H1 (cell line): ENCODE data around the gene SMYD1. TPM values are rescaled to one million over a fixed set of nuclear protein-coding genes. Genes with fewer than 3 reads are reported as not detected.

Experiments
- CTCF ChIA-PET: fragments of 300-600 bp; sonication (Branson Sonifier 250); formaldehyde crosslinking; loops from one replicate; lab custom pipeline; 2021; ENCODE audit not compliant: partially characterized antibody; lab: Charles Lee
- POLR2A ChIA-PET: fragments of 300-600 bp; sonication (Branson Sonifier 250); formaldehyde crosslinking; loops from one replicate; lab custom pipeline; 2021; ENCODE audit warnings: inconsistent platforms; ENCODE audit not compliant: partially characterized antibody; lab: Charles Lee
- DNase-seq, 2 experiments: peaks; one replicate each; pipeline versions ENCODE4 v3.0.0 to v3.0.0-alpha.2; 2010 to 2022; ENCODE audit warnings: low spot score in 2 of 2, low read depth in 1 of 2, mixed read lengths in 1 of 2
- FAIRE-seq: peaks from 2 replicates; lab custom pipeline; 2011; peaks lifted over from hg19 to GRCh38; lab: Jason Lieb, UNC
- H2AFZ ChIP-seq: 2 replicates; pipeline ENCODE4 v1.8.1; 2012; ENCODE audit warnings: low read length, inconsistent platforms
- H2AK5ac ChIP-seq: 2 replicates; pipeline ENCODE4 v1.6.1; 2013; ENCODE audit warnings: low read depth, low read length
- H2BK120ac ChIP-seq: replicated peaks from 2 replicates; pipeline ENCODE3; 2013; ENCODE audit warnings: low read depth, low read length, inconsistent platforms
- H2BK12ac ChIP-seq: 2 replicates; pipeline ENCODE4 v1.6.1; 2013; ENCODE audit warnings: low read depth, low read length
- H2BK15ac ChIP-seq: 2 replicates; pipeline ENCODE4 v1.6.1; 2013; ENCODE audit warnings: low read length
- H2BK20ac ChIP-seq: 2 replicates; pipeline ENCODE4 v1.6.1; 2013; ENCODE audit warnings: low read length
- H2BK5ac ChIP-seq: 2 replicates; pipeline ENCODE4 v1.6.1; 2013; ENCODE audit warnings: low read depth, low read length
- H3K14ac ChIP-seq: 2 replicates; pipeline ENCODE4 v1.6.1; 2013; ENCODE audit warnings: inconsistent platforms; ENCODE audit not compliant: insufficient read length
- H3K18ac ChIP-seq: 2 replicates; pipeline ENCODE4 v1.6.1; 2013; ENCODE audit warnings: low read length; ENCODE audit errors: extremely low read depth
- H3K23ac ChIP-seq: 2 replicates; pipeline ENCODE4 v1.6.1; 2013; ENCODE audit warnings: inconsistent platforms; ENCODE audit not compliant: insufficient read length
- H3K23me2 ChIP-seq: 2 replicates; pipeline ENCODE4 v1.6.1; 2013; ENCODE audit warnings: low read depth, low read length
- H3K27ac ChIP-seq: 2 replicates; pipeline ENCODE4 v1.6.1; 2011; ENCODE audit warnings: low read depth, low read length, inconsistent platforms
- H3K27me3 ChIP-seq, 4 experiments: replicated peaks in 1 of 4; 1 replicate in 1 of 4; 2 replicates in 3 of 4; pipeline versions ENCODE4 v1.6.1 to v1.8.1; 2011 to 2013; ENCODE audit warnings: low read length in 3 of 4, mild to moderate bottlenecking in 3 of 4, inconsistent platforms in 2 of 4, mixed read lengths in 2 of 4, moderate library complexity in 1 of 4; ENCODE audit not compliant: control insufficient read depth in 3 of 4, insufficient read depth in 3 of 4; ENCODE audit errors: extremely low read depth in 1 of 4
- H3K36me3 ChIP-seq, 4 experiments: 2 replicates each; pipeline versions ENCODE4 v1.6.1 to v1.8.1; 2011 to 2013; ENCODE audit warnings: mild to moderate bottlenecking in 4 of 4, low read length in 3 of 4, moderate library complexity in 2 of 4, control low read depth in 1 of 4, inconsistent platforms in 1 of 4; ENCODE audit not compliant: insufficient read depth in 4 of 4, control insufficient read depth in 2 of 4
- H3K4ac ChIP-seq: replicated peaks from 2 replicates; pipeline ENCODE3; 2013; ENCODE audit warnings: low read length, low read depth, mixed read lengths, inconsistent platforms; ENCODE audit not compliant: insufficient read length
- H3K4me1 ChIP-seq, 4 experiments: replicated peaks in 1 of 4; 1 replicate in 1 of 4; 2 replicates in 3 of 4; pipeline versions ENCODE4 v1.6.1 to v1.8.1; 2011 to 2013; ENCODE audit warnings: low read length in 3 of 4, inconsistent platforms in 2 of 4, mixed read lengths in 1 of 4; ENCODE audit not compliant: insufficient read depth in 4 of 4, control insufficient read depth in 3 of 4
- H3K4me2 ChIP-seq, 2 experiments: 2 replicates each; pipeline versions ENCODE4 v1.6.1 to v1.8.1; 2011 to 2013; ENCODE audit warnings: low read depth in 2 of 2, low read length in 2 of 2, control low read depth in 1 of 2, inconsistent platforms in 1 of 2, mild to moderate bottlenecking in 1 of 2; ENCODE audit not compliant: insufficient read depth in 1 of 2
- H3K4me3 ChIP-seq, 4 experiments: fragments of 200-600, 300-600 bp in 1 of 4; sonication (generic), shearing (Covaris generic), sonication (Bioruptor Twin) in 1 of 4; 2 replicates each; pipeline versions ENCODE4 v1.5.1 to v1.8.1; 2011 to 2016; ENCODE audit warnings: low read length in 4 of 4, low read depth in 3 of 4, control low read depth in 2 of 4, inconsistent platforms in 2 of 4, mild to moderate bottlenecking in 2 of 4, mixed read lengths in 1 of 4, moderate library complexity in 1 of 4; ENCODE audit not compliant: insufficient read depth in 2 of 4; ENCODE audit errors: extremely low read depth in 1 of 4
- H3K56ac ChIP-seq: replicated peaks from 2 replicates; pipeline ENCODE3; 2013; ENCODE audit warnings: low read depth, mild to moderate bottlenecking, mixed read lengths, low read length, inconsistent platforms; ENCODE audit not compliant: insufficient read length
- H3K79me1 ChIP-seq: 2 replicates; pipeline ENCODE4 v1.6.1; 2013; ENCODE audit warnings: low read depth, low read length, control low read depth
- H3K79me2 ChIP-seq, 2 experiments: 2 replicates each; pipeline versions ENCODE4 v1.6.1 to v1.8.1; 2012 to 2013; ENCODE audit warnings: low read length in 2 of 2, mild to moderate bottlenecking in 2 of 2, inconsistent platforms in 1 of 2; ENCODE audit not compliant: insufficient read depth in 2 of 2, control insufficient read depth in 1 of 2
- H3K9ac ChIP-seq, 4 experiments: replicated peaks in 1 of 4; 1 replicate in 1 of 4; 2 replicates in 3 of 4; pipeline versions ENCODE4 v1.6.1 to v1.8.1; 2011 to 2013; ENCODE audit warnings: low read depth in 3 of 4, low read length in 3 of 4, control low read depth in 2 of 4, mild to moderate bottlenecking in 2 of 4, moderate library complexity in 2 of 4, inconsistent platforms in 1 of 4; ENCODE audit errors: extremely low read depth in 1 of 4
- H3K9me3 ChIP-seq, 2 experiments: 2 replicates each; pipeline versions ENCODE4 v1.6.1 to v1.8.1; 2012 to 2013; ENCODE audit warnings: mild to moderate bottlenecking in 2 of 2, moderate library complexity in 2 of 2, control low read depth in 1 of 2, inconsistent platforms in 1 of 2, low read depth in 1 of 2, low read length in 1 of 2, mixed read lengths in 1 of 2; ENCODE audit not compliant: insufficient read depth in 2 of 2
- H4K20me1 ChIP-seq, 2 experiments: replicated peaks in 1 of 2; 2 replicates each; pipeline versions ENCODE3 to v1.8.1; 2011 to 2013; ENCODE audit warnings: inconsistent platforms in 2 of 2, low read length in 2 of 2, mild to moderate bottlenecking in 1 of 2; ENCODE audit not compliant: insufficient read depth in 2 of 2, control insufficient read depth in 1 of 2
- H4K5ac ChIP-seq: 2 replicates; pipeline ENCODE4 v1.6.1; 2013; ENCODE audit warnings: low read length, low read depth, mixed read lengths, inconsistent platforms; ENCODE audit not compliant: insufficient read length
- H4K8ac ChIP-seq: 2 replicates; pipeline ENCODE4 v1.8.0; 2013; ENCODE audit warnings: mild to moderate bottlenecking, moderate library complexity, low read length, inconsistent platforms; ENCODE audit not compliant: insufficient read depth; ENCODE audit errors: extremely low read depth
- H4K91ac ChIP-seq: replicated peaks from 2 replicates; pipeline ENCODE3; 2013; ENCODE audit warnings: low read length, mixed read lengths, inconsistent platforms; ENCODE audit not compliant: insufficient read length
- EGR1 ChIP-seq: IDR thresholded peaks from 2 replicates; pipeline ENCODE4 v1.6.1; 2011; ENCODE audit warnings: low read depth, low read length, borderline replicate concordance
- RBBP5 ChIP-seq: IDR thresholded peaks from 2 replicates; pipeline ENCODE4 v1.7.1; 2012; ENCODE audit warnings: low read depth, mild to moderate bottlenecking, inconsistent platforms, low read length, moderate library complexity, borderline replicate concordance
- WGBS, 2 experiments: shearing (Covaris generic) in 1 of 2; methylation state at CpG; one replicate each; pipeline versions ENCODE4 v1.1.6 to v1.1.7; 2013 to 2015; ENCODE audit warnings: low lambda C conversion rate in 2 of 2, mixed read lengths in 2 of 2, inconsistent platforms in 1 of 2, low coverage in 1 of 2, missing lambda C conversion rate in 1 of 2; ENCODE audit not compliant: insufficient replicate concordance in 2 of 2, insufficient coverage in 1 of 2, insufficient read length in 1 of 2; ENCODE audit errors: extremely low coverage in 1 of 2, missing lambda C conversion rate in 1 of 2; 5-methylcytosine and 5-hydroxymethylcytosine counted together
- polyA plus RNA-seq, 7 experiments: library from polyadenylated mRNA; depleted of rRNA in 3 of 7; stranded (reverse) in 5 of 7; unstranded in 2 of 7; fragments of >200 nt in 5 of 7; fragments of 200-250 nt in 2 of 7; gene quantifications; 1 replicate in 5 of 7; 2 replicates in 1 of 7; 4 replicates in 1 of 7; pipeline versions ENCODE4 v1.2.1 to v1.2.3, GENCODE V29; 2011 to 2013; ENCODE audit warnings: missing spikeins in 2 of 7, mixed read lengths in 2 of 7
- total RNA-seq: library from RNA; stranded (reverse); fragmentation: NEBNext Ultra II Directional; extraction: Animal tissue kit (Norgen Biotek cat#: 25700); gene quantifications from 2 replicates; pipeline ENCODE4 v1.2.1, GENCODE V29; 2021

Gene SMYD1
- total and polyA plus RNA-seq, 2 of the 8 experiments (the other 6 are each of a cell fraction or from before 2014, with no cell fraction given), result 0.06 TPM; not detected in 1

GRCh38 chr2:88128654-88129312 is 61.2 kb downstream of the SMYD1 start:
- no peak for DNase-seq
- Histone ChIP-seq H3K27me3 (no peaks in the 10 kb centered on the region), H3K27ac (no peak overlapping the region), H3K23me2 (no peaks in the 10 kb centered on the region; the same call in 1 of the 2 replicates), H2AFZ (no peak overlapping the region), H3K23ac (no peak overlapping the region), H3K56ac (no peak overlapping the region), H2BK12ac (no peak overlapping the region), H2AK5ac (no peak overlapping the region), H2BK5ac (no peak overlapping the region), H2BK20ac (no peak overlapping the region), H4K20me1 (no peaks in the 10 kb centered on the region), H3K4me1 (no peaks in the 10 kb centered on the region), H3K14ac (no peak overlapping the region), H3K79me1 (no peaks in the 10 kb centered on the region; the same call in 1 of the 2 replicates), H3K18ac (no peak overlapping the region), H3K9me3 (no peaks in the 10 kb centered on the region), H2BK15ac (no peak overlapping the region), H3K4me2 (no peak overlapping the region), H3K79me2 (no peaks in the 10 kb centered on the region), H3K9ac (no peak overlapping the region), H4K91ac (no peak overlapping the region), H3K4me3 (no peak overlapping the region), H2BK120ac (no peak overlapping the region), H3K4ac (no peak overlapping the region), H4K8ac (no peak overlapping the region), H4K5ac (no peak overlapping the region), H3K36me3 (no peaks in the 10 kb centered on the region)
- WGBS, 2 experiments, result 87% methylated on average over 7 of the region's 7 CpGs; no CpG with 5 or more reads in 1 of the 2 experiments
- POLR2A ChIA-PET, result no interaction called here
- FAIRE-seq, result no peak
- CTCF ChIA-PET, result no interaction called here
- no peak for TF ChIP-seq RBBP5
- no peak for TF ChIP-seq EGR1
